ENCODE results near the gene NABP2. TPM values are rescaled to one million over a fixed set of nuclear protein-coding genes. Genes with fewer than 3 reads are reported as not detected.

NABP2 gene
- total RNA-seq, 1 experiment from 2014 or later, result 49.0 TPM

DNA sequence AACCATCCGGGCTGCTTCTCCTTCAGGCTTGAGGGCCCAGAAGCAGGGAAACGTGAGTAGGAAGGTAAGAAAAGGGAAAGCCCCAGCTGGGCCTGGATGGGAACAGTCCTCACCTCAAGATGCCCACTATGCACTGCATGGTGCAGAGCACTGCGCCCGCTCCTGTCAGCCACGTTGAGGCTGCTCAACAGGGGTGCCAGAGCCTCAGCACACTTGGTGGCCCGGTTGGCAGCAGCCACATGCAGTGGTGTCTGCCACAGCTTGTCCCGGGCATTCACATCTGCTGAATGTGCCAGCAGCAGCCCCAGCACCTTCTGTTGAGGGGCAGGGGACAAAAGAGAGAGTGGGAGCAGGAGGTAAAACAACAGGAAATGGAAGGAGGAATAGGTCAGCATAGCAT is 31.5 kb downstream of the NABP2 start:
- TF ChIP-seq, protein P1, sequence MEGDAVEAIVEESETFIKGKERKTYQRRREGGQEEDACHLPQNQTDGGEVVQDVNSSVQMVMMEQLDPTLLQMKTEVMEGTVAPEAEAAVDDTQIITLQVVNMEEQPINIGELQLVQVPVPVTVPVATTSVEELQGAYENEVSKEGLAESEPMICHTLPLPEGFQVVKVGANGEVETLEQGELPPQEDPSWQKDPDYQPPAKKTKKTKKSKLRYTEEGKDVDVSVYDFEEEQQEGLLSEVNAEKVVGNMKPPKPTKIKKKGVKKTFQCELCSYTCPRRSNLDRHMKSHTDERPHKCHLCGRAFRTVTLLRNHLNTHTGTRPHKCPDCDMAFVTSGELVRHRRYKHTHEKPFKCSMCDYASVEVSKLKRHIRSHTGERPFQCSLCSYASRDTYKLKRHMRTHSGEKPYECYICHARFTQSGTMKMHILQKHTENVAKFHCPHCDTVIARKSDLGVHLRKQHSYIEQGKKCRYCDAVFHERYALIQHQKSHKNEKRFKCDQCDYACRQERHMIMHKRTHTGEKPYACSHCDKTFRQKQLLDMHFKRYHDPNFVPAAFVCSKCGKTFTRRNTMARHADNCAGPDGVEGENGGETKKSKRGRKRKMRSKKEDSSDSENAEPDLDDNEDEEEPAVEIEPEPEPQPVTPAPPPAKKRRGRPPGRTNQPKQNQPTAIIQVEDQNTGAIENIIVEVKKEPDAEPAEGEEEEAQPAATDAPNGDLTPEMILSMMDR (conservative IDR thresholded peaks at IDR 0.05), result no peak
- no peaks in the 10 kb centered on the region for H3K9me3 ChIP-seq (ENCODE audit: control insufficient read depth, low read depth, low read length)
- no peaks in the 10 kb centered on the region for H3K4me1 ChIP-seq (ENCODE audit: insufficient read depth, low read length)
- no peaks in the 10 kb centered on the region for H3K79me1 ChIP-seq (ENCODE audit: insufficient read depth, low read depth, low read length, poor library complexity, severe bottlenecking)
- no peak overlapping the region for H4K8ac ChIP-seq (replicated peaks; ENCODE audit: insufficient read length, low read depth, low read length)
- no peak overlapping the region for H2AK5ac ChIP-seq (ENCODE audit: insufficient read length, low read length)
- no peaks in the 10 kb centered on the region for H3K27me3 ChIP-seq (ENCODE audit: insufficient read depth, low read length)
- no peak for DNase-seq
- H3K4me1 Mint-ChIP-seq, result peaks cover 20% of the 10 kb centered on the region in 2 experiments
- H4K20me1 ChIP-seq (ENCODE audit: control insufficient read depth, insufficient read depth, insufficient read length), result no peaks in the 10 kb centered on the region
- no peak overlapping the region for H4K91ac ChIP-seq (ENCODE audit: insufficient read length, low read depth, low read length)
- no peaks in the 10 kb centered on the region; a peak in 1 of 5 replicates for H3K9me3 Mint-ChIP-seq
- no peak overlapping the region for H3K4ac ChIP-seq (ENCODE audit: low read depth, low read length)
- no peak overlapping the region for H3K18ac ChIP-seq (ENCODE audit: insufficient read length, low read depth, low read length)
- no peak overlapping the region for H3K14ac ChIP-seq (ENCODE audit: insufficient read depth, low read length)
- no peak overlapping the region for H3K27ac Mint-ChIP-seq
- no peak overlapping the region for H2BK120ac ChIP-seq (ENCODE audit: low read depth, low read length, poor library complexity, severe bottlenecking)
- H2BK5ac ChIP-seq (ENCODE audit: insufficient read length, low read length), result no peak overlapping the region
- no peak overlapping the region for H3K23ac ChIP-seq (ENCODE audit: insufficient read length, low read depth, low read length)
- H2BK15ac ChIP-seq (ENCODE audit: low read depth, low read length), result no peak overlapping the region
- no CpG with 5 or more reads among the region's 7 CpGs for WGBS (ENCODE audit: extremely low coverage, insufficient read length, low lambda C conversion rate)
- H3T11ph ChIP-seq (ENCODE audit: low read length), result no peak overlapping the region
- peaks cover 38 to 57% (median 55%) of the 10 kb centered on the region in 3 experiments; a peak in 6 of 7 replicates for H3K36me3 Mint-ChIP-seq (ENCODE audit: insufficient read depth in 1 of 3, low read depth in 3 of 3)
- no peak overlapping the region for H3K4me2 ChIP-seq (ENCODE audit: insufficient read depth, insufficient read length, low read length)
- H3K4me3 Mint-ChIP-seq, result no peak overlapping the region
- no peak overlapping the region for H3K56ac ChIP-seq (ENCODE audit: insufficient read length, low read depth, low read length)
- H2BK12ac ChIP-seq (ENCODE audit: insufficient read length, low read depth, low read length), result no peak overlapping the region
- no peak overlapping the region for H2BK20ac ChIP-seq (ENCODE audit: low read depth, low read length, poor library complexity, severe bottlenecking)
- H3K23me2 ChIP-seq (ENCODE audit: insufficient read length, low read depth, low read length, poor library complexity, severe bottlenecking), result no peaks in the 10 kb centered on the region
- no peak overlapping the region for H4K5ac ChIP-seq (ENCODE audit: insufficient read length, low read depth, low read length)
- peaks cover 2% of the 10 kb centered on the region; the same call in 1 of the 2 replicates for H3K27me3 Mint-ChIP-seq (ENCODE audit: low read depth)
- no peaks in the 10 kb centered on the region for H3K79me2 ChIP-seq (ENCODE audit: insufficient read depth, low read length)
- H2AFZ ChIP-seq (ENCODE audit: low read length), result no peak overlapping the region
- H3K9ac ChIP-seq (ENCODE audit: extremely low read depth, insufficient read length, low read length), result no peak overlapping the region
- H3K27ac ChIP-seq (ENCODE audit: insufficient read length, low read depth, low read length), result no peak overlapping the region
